HG03442 (cell line): ENCODE results near the gene CERS6.
"Not testable (repeated sequence)": the region's sequence is repeated elsewhere in the genome, so short reads cannot be mapped to it uniquely, and the experiment has no call there.

Source experiments
- ATAC-seq: cut with Tn5 transposase; IDR thresholded peaks from one replicate; pipeline ENCODE4 v1.9.1; 2021; ENCODE audit warnings: mild to moderate bottlenecking, moderate library complexity; ENCODE audit not compliant: unreplicated experiment

CERS6 gene

DNA sequence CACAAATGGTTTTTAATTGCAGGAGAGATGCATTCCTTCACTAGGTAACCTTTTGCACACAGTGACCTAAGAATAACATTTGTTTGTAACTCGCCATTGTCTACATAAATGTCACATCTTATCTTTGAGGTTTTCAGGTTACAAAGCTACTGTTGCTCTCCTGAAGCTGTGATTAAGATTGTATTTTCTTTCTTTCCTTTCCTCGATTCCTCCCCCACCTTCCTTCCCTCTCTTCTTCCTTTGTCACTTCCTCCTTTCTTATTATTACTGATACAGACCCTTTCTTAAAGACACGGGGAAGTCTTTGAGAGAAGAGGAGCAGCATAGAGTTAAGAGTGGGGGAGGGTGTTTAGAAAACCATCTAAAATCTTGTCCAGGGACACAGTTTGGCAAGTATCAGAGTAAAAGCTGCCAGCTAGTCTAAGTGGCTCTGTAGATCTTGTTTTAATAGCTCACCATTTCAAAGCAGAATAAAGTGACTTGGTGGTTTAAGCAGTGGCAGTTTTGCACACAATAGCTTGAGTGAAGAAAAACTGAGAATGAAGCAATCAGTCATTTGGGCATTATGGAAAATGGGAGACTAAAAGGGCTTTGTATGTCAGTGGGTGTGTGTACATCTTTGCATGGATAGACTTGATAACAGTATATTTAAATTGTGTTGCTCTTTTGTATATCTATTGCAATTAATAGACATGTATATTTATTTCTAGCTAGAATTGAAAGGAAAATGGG is 10.9 kb downstream of the CERS6 start:
- no peak for ATAC-seq

DNA sequence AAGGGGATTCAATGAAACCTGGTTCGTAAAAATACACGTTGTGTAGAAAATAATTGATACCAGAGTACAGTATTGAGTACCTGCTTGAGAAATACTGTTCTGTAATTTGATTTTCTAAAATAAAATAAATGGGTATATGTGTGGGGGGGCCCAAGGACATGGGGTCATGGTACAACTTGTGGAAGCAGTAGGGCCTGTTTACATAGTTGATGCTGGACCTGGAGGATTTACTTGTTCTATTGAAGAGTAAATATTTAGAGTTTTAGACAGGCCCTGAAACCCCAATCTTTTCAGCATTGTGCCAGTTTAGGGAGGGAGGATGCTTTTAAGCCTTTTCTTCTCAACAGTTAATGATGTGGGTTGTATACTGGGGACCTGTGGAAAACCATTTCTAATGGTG is 11.7 kb downstream of the CERS6 start:
- no peak for ATAC-seq

DNA sequence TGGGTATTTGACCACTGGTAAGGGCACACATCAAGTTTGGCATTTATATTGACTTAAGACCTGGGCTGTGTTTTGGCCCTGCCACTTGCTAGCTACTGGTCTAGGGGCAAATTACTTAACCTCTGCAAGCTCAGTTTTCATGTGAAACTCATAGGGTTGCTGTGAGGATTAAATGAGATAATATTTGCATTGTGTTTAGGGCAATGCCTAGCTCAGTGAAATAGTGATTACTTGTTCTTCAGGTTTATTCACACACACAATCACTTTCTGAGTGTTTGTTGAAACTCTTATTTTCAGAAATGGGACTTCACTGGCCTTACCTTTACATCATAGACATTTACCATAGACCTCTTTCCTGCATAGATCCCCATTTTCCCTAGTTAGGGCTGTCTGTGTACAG is 12.3 kb downstream of the CERS6 start:
- no peak for ATAC-seq

DNA sequence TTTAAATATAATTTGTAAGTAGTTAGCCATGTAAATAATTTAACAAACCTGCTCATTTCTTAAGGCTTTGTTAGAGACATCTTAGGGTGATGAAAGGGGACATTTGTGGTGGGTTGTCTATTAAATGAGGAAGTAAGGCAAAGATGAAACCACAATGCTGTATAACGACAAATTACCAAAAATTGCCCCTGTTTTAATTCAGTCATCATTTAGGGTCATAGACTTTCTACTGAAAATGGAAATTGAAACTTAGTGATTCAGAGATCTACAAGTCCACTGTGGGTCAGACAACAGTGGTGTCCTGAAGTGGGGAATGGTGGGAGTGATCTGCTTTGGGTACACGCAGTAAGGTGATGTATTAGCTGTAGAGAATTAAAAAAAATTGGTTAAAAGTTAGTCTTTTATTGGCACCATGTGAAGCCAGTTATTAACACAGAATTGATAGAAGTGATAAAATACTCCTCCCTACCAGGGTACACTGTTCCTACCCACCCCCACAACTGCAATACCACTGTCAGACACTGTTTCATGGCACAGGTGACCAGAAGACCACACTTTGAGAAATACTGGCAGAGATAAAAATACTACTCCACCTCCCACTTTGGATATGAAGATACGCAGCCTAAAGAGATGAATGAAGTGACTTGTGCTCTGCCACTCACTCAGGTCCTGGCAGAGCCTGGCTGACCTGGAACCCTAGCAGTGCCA is 13.4 kb downstream of the CERS6 start:
- ATAC-seq: peak; percentile 64

DNA sequence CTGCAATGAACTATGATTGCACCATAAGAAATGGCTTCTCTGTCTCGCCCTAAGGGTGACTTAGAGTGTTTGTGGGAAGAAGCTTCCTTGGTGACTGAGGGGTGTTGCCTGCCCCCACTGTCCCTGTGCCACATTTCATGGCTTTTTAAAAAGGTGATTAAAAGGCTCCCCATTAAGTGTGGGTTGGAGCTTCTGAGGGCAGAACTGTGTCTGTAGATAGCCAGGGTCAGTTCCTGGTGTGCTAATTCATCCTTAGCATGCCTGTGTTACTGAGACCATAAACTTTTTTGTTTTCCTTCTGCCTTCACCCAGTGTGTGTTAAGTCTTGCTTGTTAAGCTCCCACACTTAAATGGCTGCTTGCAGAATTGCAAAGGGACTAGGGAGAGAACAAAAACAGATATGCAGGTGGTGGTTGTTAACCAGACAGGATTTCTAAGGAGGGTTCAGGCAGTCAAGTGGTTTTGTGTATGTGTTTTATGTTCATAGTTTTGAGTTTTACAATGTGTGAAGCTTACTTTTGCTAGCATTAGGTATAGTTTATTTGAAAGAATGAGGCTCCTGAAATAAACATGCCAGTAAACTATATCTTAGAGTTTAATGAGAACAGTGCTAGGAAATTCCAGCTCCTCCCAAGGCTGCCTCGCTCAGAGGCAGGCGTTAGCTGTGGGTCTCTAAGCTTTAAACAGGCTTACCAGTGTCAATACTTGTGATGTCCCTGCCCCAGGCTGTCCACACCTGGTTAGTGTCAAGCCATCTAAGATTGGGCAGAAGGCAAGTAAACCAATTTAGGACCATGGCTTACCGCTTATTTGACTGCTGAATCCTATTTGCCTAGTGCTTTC is 14.5 kb downstream of the CERS6 start:
- ATAC-seq: no peak

DNA sequence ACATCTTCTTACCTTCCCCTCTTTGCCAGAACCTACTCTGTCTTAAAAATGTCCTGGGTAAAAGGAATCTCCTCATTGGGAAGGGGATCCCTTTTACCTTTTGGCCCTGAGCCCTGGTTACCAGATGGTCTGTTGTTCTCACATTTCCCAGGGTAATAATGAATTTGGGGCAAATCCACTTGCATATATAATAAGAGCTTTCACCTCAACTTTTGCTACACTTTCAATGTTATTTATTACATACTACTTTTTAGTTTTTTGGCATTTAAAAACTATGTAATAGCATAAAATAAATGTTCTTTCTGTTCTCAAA is 15.0 kb downstream of the CERS6 start:
- ATAC-seq: no peak

DNA sequence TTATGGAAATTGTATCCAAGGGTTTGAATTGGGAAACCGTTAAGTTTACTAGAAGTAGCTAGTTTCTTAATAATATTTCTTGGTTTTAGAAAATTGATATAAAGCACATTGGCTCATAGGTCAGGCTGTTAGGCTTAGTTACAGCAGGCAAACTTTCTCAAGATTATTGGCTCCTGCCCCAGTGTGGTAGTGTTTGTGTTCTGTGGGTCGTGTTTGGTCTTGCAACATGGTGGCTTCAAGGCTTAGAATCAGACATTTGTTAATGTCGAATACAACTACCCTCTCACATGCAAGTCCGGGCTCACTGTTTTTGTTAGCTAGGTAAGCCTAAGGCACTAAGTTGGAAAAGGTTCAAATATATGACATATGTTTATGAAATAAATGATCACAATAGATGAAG is 19.6 kb downstream of the CERS6 start:
- ATAC-seq: no peak

DNA sequence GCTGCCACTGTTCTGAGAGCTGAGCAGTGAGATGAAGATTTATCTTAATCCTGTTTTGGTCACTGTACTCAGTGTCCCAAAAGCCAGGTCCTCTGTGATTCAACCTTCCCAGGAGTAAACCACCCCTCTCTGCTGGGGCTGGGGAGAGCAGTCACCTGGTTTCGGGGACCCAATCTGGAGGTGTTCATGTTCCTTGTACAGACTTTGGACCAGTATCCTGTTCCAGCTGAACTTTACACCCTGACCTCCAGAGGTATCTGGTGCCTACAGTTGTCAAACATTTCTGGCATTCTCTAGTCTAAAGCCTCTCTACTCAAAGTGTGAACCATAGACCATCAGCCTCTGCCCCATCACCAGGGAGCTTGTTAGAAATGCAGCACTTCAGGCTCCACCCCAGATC is 22.1 kb downstream of the CERS6 start:
- ATAC-seq: no peak

DNA sequence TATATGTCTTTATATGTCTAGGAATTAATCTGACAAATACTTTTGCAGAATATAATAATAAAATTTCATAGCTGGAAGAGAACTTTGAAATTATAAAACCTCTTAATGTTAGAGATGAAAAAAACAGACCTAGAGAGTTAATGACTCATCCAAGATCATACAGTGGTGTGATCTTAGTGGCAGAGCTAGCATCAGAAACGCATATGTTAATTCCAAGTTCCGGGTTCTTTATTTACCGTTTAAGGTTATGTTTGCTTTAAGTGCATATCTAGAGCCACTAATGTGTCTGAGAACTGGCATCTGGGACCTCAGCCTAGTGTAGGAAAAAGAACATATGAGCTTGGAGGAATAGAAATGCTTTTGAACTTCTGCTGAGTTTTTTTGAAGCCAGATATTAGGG is 24.3 kb downstream of the CERS6 start:
- no peak for ATAC-seq

DNA sequence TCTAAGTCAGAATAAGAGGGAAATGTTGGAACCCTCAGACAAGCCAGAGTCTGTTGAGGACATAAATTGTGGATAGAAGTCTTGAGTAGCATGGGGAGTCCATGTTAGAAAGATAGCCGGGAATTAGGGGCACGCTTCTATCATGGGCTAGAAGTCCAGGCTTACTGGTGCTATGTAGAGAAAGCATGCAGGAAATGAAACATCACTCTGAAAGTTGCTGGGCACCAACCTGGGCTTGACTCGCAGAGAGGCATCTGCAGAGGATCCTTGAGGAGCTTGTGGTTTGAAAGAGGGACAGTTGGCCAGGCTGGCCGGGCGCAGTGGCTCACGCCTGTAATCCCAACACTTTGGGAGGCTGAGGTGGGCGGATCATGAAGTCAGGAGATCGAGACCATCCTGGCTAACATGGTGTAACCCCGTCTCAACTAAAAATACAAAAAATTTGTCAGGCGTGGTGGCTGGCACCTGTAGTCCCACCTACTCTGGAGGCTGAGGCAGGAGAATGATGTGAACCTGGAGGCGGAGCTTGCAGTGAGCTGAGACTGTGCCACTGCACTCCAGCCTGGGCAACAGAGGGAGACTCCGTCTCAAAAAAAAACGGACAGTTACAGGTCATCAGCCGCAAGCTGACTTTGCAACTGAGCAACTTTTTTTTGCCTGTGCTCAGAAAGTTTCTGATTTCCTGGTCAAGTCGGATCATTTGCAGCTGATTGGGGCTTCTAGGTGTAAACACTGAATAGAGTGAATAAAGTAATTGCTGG is 24.9 kb downstream of the CERS6 start:
- no peak for ATAC-seq

DNA sequence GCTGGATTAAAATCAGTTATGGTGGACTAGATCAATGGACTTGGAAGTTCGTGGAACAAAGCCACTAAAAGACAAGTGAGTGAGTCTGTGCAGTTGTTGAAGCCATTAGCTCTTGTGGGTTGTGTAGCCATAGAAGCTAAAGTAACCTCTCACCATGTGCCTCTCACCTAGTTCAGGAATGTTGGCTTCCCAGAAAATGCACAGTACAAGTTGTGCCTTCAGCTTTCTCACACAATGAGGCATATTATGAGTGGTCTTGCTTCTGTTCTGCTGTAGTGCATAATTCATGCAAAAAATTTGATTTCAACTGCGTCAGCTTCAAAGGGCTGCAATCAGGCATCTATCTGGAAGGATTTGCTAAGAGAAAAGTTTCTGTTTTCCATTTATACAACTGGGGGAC is 26.2 kb downstream of the CERS6 start:
- no peak for ATAC-seq

DNA sequence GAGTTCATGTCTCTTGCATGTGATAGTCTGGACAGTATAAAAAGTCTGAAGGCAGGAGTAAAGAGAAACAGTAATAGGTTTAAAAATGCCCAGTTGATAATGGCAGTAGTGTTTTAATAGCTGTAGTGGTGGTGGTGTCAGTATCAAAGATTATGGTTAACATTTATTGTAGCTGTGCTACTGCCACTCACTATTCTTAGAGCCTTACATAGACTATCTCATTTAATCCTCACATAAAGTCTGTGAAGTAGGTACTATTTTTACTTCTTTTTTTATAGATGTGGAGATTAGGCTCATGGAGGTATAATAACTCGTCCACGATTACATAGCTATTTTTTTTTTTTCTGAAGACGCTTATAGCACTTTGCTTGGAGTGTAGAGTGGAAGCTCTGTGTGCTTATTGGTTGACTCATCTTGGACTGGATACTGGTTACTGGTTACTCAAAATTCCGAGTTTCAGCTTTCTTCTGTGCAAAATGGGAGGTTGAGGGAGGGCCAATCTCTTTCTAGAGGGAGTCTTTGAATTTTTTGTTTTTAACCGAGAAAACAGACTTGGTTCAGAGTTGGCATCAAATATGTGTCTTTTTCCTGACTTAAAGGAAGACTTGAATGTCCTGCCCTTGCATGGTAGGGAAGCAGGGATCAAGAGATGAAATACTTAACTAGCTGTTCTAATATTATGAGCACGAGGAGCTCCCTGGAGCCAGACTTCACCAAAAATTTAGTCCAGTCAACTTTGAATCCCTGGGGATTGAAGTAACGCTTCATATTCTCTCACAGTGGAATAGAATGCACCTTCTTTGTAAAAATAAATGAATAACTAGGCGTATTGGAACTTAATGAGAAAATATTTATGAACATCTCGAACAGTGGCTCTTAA is 27.1 kb downstream of the CERS6 start:
- ATAC-seq: no peak

DNA sequence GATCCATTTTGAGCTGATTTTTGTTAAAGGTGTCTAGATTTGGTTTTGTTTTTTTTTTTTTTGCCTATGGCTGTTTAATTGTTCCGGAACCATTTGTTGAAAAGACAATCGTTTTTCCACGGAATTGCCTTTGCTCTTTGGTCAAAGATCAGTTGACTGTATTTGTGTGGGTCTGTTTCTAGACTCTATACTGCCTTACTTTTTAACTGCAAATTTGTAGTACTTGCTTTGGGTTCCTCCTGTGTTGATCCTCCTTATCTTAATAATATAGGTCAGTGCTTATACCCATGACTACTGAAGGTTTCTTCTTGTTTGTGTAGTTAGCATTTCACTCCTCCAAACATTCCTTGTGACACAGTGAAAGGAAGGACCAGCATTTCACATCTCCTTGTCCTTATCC is 30.4 kb downstream of the CERS6 start:
- ATAC-seq: no peak

DNA sequence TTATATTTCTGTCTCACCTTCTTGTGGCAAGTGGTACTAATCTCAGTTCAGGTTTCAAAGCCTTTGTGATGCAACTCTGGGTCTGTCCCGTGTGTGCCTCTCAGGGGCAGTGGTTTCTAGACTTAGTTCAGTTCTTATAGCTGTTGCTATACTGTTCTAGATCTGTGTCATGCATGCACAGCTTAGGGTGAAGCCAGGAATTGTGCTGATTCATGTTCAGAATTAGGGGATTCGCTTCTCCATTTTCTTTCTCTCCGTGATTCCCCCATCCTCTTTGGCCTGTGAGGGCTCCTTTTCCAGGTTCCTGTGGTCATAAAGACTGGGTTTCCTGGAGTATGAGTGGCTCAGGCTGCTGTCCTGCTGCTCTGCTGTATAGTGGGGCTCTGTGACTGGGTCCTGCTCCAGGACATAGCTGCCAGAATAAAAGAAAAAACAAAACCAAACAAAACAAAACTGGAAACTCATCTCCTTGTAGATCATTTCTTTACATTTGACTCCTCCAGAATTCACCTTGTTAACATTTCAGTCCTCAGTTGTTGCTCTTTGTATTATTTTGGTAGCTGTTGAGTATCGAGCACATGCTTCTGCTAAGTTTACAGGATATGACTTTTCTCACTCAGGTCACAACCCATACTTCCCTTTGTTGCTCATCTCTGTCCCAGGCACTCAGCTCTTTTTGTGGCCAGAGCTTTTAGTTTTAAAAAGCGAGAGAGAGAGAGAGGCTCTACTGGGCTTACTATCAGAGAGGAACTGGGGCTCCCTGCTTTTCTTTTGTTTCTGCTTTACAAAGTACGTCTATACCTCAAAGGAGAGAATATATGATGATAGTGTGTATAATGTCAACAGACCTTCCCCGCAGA is 34.2 kb downstream of the CERS6 start:
- peak; percentile 92 for ATAC-seq

DNA sequence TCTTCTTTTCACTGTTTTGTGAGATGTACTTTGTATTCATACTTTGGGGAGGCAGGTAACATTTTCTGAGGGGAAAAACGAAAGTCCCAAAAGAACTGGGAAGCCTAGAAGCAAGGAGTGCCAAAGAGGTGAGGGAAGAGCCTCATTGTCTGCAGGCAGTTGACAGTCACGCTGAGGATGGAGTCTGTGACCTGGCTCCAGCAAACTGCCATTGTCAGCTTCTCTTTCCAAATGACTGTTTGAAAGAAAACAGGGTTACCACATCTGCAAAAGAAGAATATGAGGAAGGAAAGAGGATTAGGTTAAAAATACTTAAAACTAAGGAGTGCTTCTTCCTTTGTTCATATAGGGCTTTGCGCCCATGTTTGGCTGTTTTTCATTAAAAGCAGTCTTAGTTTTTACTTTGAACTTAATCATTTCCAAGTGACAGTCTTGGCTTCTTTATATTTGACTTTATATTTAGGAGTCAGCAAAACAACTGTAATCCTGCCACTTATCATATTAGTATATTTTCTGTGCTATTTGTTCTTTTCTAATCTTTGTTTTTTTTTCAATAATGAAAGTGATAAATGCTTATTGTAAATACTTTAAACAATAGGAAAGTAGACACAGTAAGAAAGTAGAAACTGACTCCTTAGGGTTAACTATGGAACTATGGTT is 35.0 kb downstream of the CERS6 start:
- ATAC-seq: no peak

DNA sequence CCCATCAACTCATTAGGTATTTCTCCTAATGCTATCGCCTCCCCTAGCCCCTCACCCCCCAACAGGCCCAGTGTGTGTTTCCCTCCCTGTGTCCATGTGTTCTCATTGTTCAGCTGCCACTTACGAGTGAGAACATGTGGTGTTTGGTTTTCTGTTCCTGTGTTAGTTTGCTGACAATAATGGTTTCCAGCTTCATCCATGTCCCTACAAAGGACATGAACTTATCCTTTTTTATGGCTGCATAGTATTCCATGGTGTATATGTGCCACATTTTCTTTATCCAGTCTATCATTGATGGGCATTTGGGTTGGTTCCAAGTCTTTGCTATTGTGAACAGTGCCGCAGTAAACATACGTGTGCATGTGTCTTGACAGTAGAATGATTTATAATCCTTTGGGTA is 35.7 kb downstream of the CERS6 start:
- not testable (repeated sequence) for ATAC-seq

DNA sequence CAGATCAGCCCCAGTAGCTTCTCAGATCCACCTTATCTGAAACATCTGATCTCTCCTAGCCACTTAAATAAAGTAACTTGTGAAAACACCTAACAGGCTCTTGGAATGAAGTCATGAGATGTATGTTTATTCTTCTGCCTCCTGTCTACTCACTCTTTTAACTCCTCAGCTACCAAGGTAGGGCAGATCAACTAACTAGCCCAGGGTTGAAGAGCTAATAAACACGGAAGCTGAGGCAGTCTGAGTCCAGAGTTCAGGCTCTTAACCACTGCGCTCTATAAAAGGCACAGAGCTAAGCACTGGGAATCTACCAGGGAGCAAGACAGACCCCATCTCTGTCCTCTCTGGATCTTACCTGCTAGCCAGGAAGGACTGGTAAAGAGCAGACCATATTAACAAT is 37.1 kb downstream of the CERS6 start:
- not testable (repeated sequence) for ATAC-seq

DNA sequence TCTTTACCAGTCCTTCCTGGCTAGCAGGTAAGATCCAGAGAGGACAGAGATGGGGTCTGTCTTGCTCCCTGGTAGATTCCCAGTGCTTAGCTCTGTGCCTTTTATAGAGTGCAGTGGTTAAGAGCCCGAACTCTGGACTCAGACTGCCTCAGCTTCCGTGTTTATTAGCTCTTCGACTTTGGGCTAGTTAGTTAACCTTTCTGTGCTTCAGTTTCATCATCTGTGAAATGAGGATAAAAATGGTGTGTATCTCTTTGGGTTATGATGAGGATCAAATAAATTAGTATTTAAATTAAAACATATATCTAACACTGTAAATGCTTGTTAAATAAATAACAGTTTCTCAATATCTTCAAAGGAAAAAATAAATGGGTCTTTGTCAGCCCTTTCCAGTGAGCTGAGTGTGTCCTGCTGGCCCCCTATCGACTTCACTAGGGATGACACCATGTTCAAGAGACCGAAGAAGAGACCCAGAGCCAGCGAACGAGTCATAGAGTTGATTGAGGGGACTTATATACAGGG is 38.2 kb downstream of the CERS6 start:
- ATAC-seq: no peak

DNA sequence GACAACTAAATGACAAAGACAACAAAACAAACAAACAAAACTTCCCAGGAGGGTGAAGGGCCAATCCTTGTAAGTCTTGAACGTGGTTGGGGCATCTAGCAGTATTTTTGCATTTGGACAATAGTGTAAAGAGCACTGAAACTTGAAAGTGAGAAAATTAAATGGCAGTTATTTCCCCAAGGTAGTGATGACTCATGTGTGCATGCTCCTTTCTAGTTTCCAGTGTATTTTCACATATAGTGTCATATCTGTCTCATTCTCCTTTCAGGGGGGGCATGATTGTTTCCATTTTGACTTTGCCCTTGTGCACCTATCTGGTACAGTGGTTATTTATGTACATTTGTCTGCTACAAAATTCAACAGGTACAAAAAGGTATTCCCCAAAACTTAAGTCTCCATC is 39.5 kb downstream of the CERS6 start:
- peak; percentile 87 for ATAC-seq
